Measurements from ENCODE around the gene KRAS. TPM values are rescaled to one million over a fixed set of nuclear protein-coding genes. Genes with fewer than 3 reads are reported as not detected.

KRAS gene
- total RNA-seq, 4 donors from 2014 or later: 10.6 to 29.5 (median 12.5) TPM

DNA sequence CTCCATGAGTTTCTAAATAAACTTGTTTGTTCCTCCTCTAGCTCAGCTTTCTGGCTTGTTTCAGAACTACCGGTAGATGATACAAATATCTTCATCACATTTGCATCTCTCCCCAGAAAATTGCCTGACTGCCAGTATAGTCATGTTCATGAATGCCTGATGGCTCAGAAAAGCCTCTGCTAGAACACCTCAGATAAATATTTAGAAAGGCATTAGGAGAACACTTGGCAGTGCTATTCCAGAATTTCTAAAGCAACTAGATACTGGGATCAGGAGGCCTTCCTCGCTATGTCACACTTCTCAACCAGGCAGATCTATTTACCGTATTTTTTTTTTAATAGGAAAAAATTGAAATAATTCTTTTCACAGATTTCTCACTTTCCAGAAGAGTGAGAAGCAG lies 32.3 kb upstream of the KRAS start:
- TF ChIP-seq, protein P1, sequence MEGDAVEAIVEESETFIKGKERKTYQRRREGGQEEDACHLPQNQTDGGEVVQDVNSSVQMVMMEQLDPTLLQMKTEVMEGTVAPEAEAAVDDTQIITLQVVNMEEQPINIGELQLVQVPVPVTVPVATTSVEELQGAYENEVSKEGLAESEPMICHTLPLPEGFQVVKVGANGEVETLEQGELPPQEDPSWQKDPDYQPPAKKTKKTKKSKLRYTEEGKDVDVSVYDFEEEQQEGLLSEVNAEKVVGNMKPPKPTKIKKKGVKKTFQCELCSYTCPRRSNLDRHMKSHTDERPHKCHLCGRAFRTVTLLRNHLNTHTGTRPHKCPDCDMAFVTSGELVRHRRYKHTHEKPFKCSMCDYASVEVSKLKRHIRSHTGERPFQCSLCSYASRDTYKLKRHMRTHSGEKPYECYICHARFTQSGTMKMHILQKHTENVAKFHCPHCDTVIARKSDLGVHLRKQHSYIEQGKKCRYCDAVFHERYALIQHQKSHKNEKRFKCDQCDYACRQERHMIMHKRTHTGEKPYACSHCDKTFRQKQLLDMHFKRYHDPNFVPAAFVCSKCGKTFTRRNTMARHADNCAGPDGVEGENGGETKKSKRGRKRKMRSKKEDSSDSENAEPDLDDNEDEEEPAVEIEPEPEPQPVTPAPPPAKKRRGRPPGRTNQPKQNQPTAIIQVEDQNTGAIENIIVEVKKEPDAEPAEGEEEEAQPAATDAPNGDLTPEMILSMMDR (IDR thresholded peaks at IDR 0.05; ENCODE audit: low read depth): no peak

DNA sequence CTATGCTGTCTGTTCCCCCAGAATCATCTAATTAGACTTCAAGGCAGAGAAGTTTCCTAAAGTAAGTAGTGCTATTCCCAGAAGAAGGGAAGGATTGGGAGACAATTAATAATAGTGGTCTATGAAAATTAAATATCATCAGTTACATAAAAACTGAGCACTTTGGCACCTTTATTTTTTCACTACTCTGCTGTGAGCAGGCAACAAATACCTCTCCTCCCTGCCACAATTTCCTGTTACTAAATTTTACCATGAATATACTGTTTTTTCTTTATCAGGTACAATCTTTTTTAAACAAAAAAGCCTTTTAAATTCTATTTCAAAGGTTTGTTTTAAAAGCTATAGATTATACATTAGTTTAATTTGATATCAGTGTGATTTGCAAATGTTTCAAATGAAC lies 29.4 kb upstream of the KRAS start:
- TF ChIP-seq, protein P1 (IDR thresholded peaks at IDR 0.05; ENCODE audit: low read depth): no peak

- TF ChIP-seq, protein P1 (IDR thresholded peaks at IDR 0.05; ENCODE audit: low read depth): no peak
Measured at GRCh38 chr12:25278269-25278668, 27.5 kb upstream of the KRAS start.

DNA sequence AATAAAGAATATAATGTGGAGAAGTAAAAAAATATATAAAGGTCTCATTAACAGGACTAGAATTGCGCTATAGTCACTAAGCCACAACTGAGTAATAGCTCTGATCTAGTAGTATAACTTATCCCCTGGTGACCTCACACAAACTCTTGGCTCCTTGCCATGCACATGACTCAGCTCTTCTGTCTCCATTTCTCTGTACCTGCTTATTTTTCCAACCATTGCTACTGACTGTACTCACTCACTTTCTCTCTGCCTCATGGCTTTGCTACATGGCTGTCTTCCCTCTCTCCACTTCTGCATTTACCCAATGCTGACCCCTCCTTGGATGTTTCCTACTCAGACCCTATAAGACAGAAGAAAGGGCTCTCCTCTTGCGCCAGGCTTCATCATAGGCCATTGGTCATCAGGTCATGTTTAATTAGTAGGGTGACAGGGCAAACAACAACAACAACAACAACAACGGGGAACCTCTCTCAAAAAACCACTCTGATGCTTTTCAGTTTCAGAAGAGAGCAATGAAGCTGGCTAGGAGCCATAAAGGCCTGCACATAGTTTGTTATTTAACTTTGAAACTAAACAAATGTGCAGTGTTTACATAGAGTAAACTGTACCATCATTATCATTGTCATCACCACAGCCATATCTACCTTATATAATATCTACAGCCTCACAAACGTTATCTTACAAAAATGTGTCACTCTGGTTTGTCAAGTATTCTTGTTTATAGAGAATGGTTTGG lies 25.6 kb upstream of the KRAS start:
- TF ChIP-seq, protein P1 (IDR thresholded peaks at IDR 0.05; ENCODE audit: low read depth): no peak

DNA sequence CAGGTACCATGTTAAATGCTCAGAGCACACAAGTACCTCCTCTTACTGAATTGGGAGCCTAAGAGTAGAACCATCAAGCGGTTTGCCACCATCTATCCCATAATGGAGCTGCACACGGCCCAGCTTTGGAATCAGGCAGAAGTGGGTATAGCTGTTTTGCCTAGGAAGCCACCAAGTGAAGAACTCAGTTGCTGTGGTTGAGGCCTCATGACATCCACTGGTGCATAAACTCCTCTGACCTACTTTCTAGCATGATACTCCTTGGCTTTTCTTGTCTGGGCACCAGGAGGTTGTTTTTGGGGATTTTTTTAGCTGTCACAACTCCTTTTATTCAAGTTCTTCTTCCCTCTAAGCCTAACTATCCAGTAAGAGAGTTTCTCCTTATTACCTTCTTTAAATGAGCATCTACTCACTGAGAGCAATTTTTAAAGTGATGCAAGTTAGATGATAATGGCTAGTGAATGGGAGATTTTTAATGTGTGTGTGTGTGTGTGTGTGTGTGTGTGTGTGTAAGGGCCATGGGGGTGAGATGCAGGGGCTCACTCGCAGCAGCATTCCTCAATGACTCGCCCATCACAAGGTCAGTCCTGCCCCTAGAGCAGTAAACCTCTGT lies 20.9 kb upstream of the KRAS start:
- TF ChIP-seq, protein P1 (IDR thresholded peaks at IDR 0.05; ENCODE audit: low read depth): no peak

- TF ChIP-seq, protein P1 (IDR thresholded peaks at IDR 0.05; ENCODE audit: low read depth): no peak
Measured at GRCh38 chr12:25269701-25270100, 19.0 kb upstream of the KRAS start.

GRCh38 chr12:25266497-25266896 lies 15.8 kb upstream of the KRAS start:
- TF ChIP-seq, protein P1 (IDR thresholded peaks at IDR 0.05; ENCODE audit: low read depth): no peak
